Central memory CD4-positive, alpha-beta T cell (primary cell): ENCODE data around the gene KRTAP5-8.
"Not testable (repeated sequence)": the region's sequence is repeated elsewhere in the genome, so short reads cannot be mapped to it uniquely, and the experiment has no call there.

Experiments used
- DNase-seq: peaks from one replicate; pipeline ENCODE4 v3.0.0; 2022

Gene KRTAP5-8

DNA sequence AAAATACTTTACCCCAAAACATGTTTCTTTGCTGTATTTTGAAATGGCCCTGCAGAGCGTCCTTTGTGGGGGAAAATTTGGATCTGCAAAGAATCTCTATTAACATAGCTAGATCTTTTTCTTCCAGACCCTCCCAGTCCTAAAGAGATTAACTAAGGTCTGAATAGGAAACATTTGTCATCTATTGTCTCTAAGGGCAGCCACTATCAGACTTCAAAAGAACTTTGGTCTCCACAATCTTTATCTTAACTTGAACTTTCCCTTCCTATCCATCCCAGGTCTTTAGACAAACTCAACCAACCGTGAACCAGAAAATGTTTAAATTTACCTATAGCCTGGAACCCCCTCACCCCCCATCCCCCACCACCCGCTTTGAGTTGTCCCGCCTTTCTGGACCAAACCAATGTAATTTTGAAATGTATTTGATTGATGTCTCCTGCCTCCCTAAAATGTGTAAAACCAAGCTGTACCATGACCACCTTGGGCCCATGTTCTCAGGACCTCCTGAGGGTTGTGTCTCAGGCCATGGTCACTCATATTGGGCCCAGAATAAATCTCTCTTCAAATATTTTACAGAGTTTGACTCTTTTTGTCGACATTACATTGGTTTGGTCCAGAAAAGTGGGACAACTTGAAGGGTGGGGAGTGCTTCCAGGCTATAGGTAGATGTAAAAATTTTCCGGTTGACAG, 6.8 kb downstream of the KRTAP5-8 start:
- no peak for DNase-seq

- no peak for DNase-seq
Measured at GRCh38 chr11:71545405-71545966, 7.7 kb downstream of the KRTAP5-8 start.

GRCh38 chr11:71548120-71548519, 10.3 kb downstream of the KRTAP5-8 start, which contains the start of gene KRTAP5-9:
Gene KRTAP5-9, plus strand, starts transcription at chr11:71548420. Its CDS starts 238 bp downstream, at chr11:71548658.
- no peak for DNase-seq

DNA sequence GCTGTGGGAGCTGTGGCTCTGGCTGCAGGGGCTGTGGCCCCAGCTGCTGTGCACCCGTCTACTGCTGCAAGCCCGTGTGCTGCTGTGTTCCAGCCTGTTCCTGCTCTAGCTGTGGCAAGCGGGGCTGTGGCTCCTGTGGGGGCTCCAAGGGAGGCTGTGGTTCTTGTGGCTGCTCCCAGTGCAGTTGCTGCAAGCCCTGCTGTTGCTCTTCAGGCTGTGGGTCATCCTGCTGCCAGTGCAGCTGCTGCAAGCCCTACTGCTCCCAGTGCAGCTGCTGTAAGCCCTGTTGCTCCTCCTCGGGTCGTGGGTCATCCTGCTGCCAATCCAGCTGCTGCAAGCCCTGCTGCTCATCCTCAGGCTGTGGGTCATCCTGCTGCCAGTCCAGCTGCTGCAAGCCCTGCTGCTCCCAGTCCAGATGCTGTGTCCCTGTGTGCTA, 10.9 kb downstream of the KRTAP5-8 start:
- DNase-seq: no peak

GRCh38 chr11:71551711-71552110, 13.9 kb downstream of the KRTAP5-8 start:
- no peak for DNase-seq

- no peak for DNase-seq
Measured at GRCh38 chr11:71554996-71555395, 17.2 kb downstream of the KRTAP5-8 start.

DNA sequence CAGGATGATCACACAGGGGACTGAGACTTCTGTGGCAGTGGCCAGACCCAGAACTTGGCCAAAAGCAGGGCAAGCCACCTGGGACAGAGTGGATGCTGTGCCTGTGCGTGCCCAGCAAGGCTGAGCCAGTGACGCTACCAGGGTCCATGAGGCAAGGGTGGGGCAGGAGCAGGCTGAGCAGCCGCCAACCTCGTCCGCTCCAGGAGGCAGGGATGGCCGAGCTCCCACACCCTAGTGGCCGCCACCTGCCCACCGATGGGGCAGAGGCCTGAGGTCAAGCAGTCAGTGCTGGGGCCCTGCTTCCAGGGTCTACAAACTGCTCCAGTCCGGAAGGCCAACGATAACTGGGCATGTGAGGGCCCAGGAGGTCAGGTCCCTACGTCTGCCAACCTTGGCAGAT, 17.7 kb downstream of the KRTAP5-8 start:
- no peak for DNase-seq

- DNase-seq: no peak
Measured at GRCh38 chr11:71556018-71556417, 18.2 kb downstream of the KRTAP5-8 start.

DNA sequence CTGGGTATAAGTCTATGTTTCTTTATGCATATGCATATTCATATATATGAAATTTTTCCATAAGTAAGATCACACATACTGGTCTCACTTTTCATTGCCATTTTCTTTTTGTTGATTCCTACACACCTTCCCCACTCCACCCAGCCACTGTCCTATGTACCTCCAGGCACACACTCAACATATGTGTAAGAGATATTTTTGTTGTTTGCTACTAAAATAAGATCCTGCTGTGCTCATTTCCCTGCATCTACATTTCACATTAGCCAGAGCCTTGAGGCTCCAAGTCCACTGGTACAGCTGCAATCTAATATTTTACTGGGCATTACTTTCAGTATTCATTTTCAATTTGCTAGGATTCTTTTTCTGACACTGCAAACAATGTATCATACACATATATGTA, 19.4 kb downstream of the KRTAP5-8 start:
- no peak for DNase-seq

- no peak for DNase-seq
Measured at GRCh38 chr11:71558996-71559395, 21.2 kb downstream of the KRTAP5-8 start.

DNA sequence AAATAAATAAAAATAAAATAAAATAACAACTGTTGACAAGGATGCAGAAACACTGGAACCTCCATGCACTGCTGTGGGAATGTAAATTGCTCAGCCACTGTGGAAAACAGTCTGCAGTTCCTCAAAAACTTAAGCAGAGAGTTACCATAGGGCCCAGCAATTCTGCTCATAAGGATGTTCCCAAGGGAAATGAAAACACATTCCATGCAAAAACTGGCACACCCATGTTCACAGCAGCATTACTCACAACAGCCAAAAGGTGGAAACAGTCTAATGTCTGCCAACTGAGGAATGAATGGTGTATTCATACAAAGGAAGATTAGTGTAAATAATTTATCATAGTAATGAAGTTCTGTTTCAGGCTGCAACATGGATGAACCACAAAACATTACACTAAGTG, 24.3 kb downstream of the KRTAP5-8 start:
- no peak for DNase-seq

DNA sequence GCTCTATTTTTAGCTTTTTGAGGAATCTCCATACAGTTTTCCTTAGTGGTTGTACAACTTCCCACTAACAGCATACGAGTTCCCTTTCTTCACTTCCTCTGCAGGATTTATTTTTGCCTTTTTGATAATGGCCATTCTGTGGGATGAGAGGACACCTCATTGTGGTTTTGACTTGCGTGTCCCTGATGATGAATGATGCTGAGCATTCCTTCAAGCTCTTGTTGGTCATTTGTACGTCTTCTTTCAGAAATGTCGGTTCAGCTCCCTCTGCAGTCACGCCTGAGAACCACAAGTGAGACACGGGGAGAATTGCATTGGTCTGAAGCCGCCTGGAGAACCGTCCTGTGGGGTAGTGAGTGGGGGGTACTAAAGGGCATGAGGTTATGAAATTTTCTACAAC, 25.6 kb downstream of the KRTAP5-8 start:
- no peak for DNase-seq

DNA sequence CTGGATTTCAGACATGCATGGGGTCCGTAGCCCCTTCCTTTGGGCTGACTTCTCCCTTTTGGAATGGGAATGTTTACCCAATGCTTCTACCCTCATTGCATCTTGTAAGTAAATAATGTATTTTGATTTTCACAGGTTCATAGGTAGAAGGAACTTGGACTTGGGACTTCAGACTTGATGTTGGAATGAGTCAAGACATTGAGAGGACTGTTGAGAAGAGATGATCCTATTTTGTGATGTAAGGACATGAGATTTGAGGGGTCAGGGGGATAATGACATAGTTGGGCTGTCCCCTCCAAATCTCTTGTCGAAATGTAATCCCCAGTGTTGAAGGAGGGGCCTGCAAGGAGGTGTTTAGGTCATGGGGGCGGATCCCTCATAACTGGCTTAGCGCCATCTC, 26.6 kb downstream of the KRTAP5-8 start:
- DNase-seq: no peak

DNA sequence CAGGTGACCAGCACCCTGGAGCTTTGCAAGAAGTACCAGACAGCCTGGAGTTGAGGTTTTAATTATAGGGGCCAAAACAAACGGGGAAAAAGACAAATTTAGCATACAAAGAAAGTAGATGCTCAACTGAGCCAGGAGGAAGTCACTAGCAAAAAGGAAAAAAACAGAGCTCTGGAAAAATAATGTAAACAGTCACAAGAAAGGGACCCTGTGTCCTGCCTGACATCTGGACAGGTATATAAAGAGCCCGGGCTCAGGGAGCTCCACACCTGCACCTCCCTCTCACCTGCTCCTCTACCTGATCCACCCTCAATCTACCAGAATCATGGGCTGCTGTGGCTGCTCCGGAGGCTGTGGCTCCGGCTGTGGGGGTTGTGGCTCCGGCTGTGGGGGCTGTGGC, 27.4 kb downstream of the KRTAP5-8 start, which contains the start of gene KRTAP5-10:
KRTAP5-10 (plus strand) TSS at position 301 of the 400 bp plus-strand sequence; CDS start at position 326, 25 bp downstream.
- DNase-seq: no peak

DNA sequence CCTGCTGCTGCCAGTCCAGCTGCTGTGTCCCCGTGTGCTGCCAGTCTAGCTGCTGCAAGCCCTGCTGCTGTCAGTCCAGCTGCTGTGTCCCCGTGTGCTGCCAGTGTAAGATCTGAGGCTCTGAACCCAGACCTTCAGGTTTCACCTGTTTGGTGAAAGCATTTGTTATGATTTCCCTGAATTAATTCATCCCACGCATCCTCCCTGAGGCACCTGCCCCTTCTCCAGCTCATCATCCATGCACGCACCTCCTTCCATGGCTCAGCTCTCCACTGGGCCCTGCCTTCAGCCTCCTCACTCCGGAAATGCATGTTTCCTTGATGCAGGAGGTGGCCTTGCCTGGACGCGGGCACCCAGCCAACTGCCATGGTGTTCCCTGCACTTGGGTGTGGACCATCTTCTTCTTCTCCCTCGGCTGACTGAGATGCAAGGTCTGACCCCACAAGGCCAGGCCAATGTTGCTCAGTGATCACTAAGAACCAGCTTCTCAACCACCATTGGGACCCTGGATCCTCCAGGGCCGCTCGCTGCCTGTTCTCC, 28.3 kb downstream of the KRTAP5-8 start:
- no peak for DNase-seq

DNA sequence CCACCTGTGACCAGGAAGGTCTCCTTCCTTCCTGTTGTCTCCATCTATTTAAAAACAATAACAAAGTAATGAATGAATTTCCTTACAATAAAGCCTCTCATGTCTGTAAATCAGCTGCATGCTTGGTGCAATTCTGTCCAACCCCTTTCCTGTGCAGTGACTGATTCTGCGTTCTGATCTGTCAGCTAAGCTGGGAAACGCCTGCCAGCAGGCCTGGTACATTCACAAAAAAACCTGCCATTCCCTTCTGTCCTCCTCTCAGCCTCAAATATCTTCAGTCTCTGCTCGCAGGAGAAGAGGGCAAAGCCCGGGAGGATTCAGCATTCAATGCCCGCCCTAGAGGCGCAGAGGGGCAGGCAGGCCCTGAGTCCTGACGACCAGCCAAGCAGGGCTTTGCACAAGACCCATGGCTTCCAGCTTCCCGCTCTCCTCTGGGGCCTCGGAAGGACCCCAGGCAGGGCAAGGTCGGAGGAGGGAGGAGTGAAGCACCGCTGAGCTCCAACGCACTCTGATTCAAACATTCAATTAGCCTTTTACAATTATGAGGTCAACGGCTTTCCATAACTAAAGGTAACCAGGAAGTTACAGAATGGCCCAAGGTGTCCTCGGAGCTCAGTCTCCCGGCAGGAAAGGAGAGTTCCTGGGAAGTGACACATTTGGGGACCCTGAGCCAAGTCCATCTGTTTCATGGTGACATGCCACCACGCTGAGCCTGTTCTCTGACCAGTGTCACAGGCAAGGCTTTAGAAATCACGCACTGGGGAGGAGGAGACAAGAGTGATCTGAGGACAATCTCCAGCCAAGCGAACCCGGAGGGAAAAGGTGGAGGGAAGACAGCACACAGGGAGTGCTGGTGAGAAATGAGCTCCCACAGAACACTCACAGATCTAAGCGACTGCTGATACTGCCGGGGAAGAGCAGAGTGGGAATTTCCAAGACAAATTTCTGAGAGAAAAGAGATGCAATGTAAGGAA, 29.1 kb downstream of the KRTAP5-8 start:
- not testable (repeated sequence) for DNase-seq

- not testable (repeated sequence) for DNase-seq
Measured at GRCh38 chr11:71567633-71568032, 29.8 kb downstream of the KRTAP5-8 start.

GRCh38 chr11:71568704-71569349, 31.0 kb downstream of the KRTAP5-8 start:
- DNase-seq: no peak

DNA sequence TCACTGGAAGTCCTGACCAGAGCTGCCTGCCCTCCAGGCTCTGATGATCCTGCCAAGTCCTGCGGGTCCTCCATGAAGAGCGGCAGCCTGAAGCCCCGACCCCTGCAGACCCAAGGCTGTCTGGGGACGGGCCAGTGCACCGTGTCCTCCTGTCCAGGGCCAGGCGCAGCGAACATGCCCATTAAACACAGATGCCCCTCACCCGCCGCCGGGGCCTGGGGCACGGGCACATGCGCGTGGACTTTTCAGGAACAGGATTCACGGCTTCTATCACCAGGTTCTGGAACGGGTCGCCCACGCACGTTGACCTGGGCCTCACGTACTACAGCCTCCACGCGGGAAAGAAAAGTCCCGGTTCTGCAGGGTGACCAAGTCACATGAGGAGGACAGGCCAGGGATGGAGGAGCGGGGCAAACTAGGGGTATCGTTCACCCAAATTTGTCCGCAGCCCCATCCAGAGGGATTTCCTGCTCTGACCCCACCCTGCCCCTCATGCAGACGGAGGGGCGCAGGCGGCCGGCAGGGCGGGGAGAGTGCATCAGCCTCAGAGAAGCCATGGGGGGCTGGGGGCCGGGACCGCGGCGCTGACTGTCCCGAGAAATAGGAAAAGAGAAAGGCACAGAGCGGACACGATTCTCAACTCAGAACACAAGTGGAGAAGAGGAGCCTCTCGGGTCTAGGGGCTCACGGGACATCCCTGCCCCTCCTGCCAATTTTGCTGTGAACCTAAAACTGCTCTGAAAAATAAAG, 33.5 kb downstream of the KRTAP5-8 start:
- DNase-seq: not testable (repeated sequence)

- DNase-seq: no peak
Measured at GRCh38 chr11:71572811-71573210, 35.0 kb downstream of the KRTAP5-8 start.

DNA sequence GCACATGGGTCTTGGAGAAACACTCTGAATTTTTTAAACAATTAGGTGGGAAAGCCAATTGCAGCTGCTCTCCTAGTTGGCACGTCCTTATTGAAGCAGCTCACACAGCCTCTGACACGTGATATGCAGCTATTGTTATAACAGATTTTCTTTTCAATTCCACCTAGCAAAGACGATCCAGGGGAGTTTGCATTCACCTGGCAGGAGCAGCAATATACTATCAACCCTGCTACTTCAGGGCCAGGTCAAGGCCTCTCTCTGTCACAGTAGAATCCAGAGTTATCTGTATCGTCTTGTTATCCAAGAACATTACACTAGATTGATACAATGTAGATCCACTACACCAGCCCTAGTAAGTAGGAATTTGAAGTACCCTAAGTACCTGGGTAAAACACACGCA, 36.6 kb downstream of the KRTAP5-8 start:
- DNase-seq: no peak
